ENCODE data around the gene SEMA3G.

The SEMA3G gene

GRCh38 chr3:52435246-52436101 lies 9.4 kb downstream of the SEMA3G start:
- H3K27me3 ChIP-seq: peaks cover 18% of the 10 kb centered on the region
- TF ChIP-seq, protein P1, sequence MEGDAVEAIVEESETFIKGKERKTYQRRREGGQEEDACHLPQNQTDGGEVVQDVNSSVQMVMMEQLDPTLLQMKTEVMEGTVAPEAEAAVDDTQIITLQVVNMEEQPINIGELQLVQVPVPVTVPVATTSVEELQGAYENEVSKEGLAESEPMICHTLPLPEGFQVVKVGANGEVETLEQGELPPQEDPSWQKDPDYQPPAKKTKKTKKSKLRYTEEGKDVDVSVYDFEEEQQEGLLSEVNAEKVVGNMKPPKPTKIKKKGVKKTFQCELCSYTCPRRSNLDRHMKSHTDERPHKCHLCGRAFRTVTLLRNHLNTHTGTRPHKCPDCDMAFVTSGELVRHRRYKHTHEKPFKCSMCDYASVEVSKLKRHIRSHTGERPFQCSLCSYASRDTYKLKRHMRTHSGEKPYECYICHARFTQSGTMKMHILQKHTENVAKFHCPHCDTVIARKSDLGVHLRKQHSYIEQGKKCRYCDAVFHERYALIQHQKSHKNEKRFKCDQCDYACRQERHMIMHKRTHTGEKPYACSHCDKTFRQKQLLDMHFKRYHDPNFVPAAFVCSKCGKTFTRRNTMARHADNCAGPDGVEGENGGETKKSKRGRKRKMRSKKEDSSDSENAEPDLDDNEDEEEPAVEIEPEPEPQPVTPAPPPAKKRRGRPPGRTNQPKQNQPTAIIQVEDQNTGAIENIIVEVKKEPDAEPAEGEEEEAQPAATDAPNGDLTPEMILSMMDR (IDR thresholded peaks at IDR 0.05): no peak
- H3K4me3 ChIP-seq (ENCODE audit: low read depth in 1 of 2, low read length in 1 of 2): no peak overlapping the region
- no peaks in the 10 kb centered on the region for H3K4me1 ChIP-seq (ENCODE audit: control insufficient read depth in 1 of 2, insufficient read depth in 1 of 2, low read depth in 1 of 2, low read length in 1 of 2)
- no peaks in the 10 kb centered on the region for H3K36me3 ChIP-seq
- H3K27ac ChIP-seq: no peak overlapping the region
- no peaks in the 10 kb centered on the region for H3K9me3 ChIP-seq

GRCh38 chr3:52434491-52435115 lies 10.3 kb downstream of the SEMA3G start:
- H3K4me1 ChIP-seq (ENCODE audit: control insufficient read depth in 1 of 2, insufficient read depth in 1 of 2, low read depth in 1 of 2, low read length in 1 of 2): no peaks in the 10 kb centered on the region
- H3K4me3 ChIP-seq (ENCODE audit: low read depth in 1 of 2, low read length in 1 of 2): no peak overlapping the region
- no peak overlapping the region for H3K27ac ChIP-seq
- TF ChIP-seq, protein P1 (IDR thresholded peaks at IDR 0.05): no peak
- no peaks in the 10 kb centered on the region for H3K9me3 ChIP-seq
- peaks cover 18% of the 10 kb centered on the region for H3K27me3 ChIP-seq
- no peaks in the 10 kb centered on the region for H3K36me3 ChIP-seq

DNA sequence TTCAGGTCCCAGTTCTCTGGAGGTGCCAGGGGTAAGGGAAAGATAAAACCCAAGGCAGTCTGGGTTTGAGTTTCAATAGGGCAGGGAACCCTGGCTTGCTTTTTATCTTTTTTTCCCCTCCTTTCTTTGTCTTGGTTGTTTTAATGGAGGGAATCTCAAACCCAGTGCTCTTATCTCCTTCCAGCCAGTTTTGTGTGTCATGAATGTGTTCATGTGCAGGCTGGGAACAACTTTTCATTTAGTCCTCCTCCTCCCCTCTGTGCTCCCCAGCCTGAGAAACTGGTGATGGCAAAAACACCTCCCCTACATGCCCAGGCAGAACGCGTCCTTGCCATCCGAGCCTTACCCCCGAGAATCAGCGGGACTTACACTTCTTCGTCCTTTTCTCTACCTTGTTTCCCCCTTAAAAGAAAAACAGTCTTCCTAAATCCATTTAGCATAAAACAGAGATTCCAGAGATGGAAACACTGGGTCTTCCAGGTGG lies 10.9 kb downstream of the SEMA3G start:
- Histone ChIP-seq H3K36me3 (no peaks in the 10 kb centered on the region), H3K4me1 (ENCODE audit: control insufficient read depth in 1 of 2, insufficient read depth in 1 of 2, low read depth in 1 of 2, low read length in 1 of 2) (no peaks in the 10 kb centered on the region), H3K4me3 (ENCODE audit: low read depth in 1 of 2, low read length in 1 of 2) (no peak overlapping the region), H3K9me3 (no peaks in the 10 kb centered on the region), H3K27me3 (peaks cover 18% of the 10 kb centered on the region), H3K27ac (no peak overlapping the region)
- TF ChIP-seq, protein P1 (IDR thresholded peaks at IDR 0.05): no peak

- H3K27me3 ChIP-seq: peaks cover 18% of the 10 kb centered on the region
- H3K36me3 ChIP-seq: no peaks in the 10 kb centered on the region
- H3K4me3 ChIP-seq (ENCODE audit: low read depth in 1 of 2, low read length in 1 of 2): no peak overlapping the region
- no peak overlapping the region for H3K27ac ChIP-seq
- no peaks in the 10 kb centered on the region for H3K4me1 ChIP-seq (ENCODE audit: control insufficient read depth in 1 of 2, insufficient read depth in 1 of 2, low read depth in 1 of 2, low read length in 1 of 2)
- TF ChIP-seq, protein P1 (IDR thresholded peaks at IDR 0.05): no peak
- H3K9me3 ChIP-seq: no peaks in the 10 kb centered on the region
Measured at GRCh38 chr3:52433328-52433995, 11.4 kb downstream of the SEMA3G start.

DNA sequence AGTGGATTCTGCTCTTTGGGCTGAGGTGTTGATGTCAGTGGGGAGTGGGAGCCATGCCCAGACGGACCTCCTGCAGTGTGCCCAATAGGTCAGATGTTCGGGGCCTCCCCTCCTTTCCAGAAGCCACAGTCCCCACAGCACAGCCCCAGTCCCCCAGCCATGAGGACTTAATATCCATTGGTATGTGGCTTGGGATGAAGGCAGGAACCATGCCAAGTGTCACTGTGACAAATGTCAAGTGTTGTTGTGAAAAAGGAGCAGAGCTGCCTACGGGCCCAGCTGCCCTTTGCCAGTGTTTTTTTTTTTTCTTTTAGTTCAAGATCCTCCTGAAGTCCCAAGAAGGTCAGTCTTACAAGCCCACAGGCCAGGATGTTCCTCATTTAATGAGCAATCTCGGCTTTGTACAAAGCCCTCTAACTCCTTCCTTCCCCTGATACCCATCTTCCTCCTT lies 12.2 kb downstream of the SEMA3G start:
- H3K27me3 ChIP-seq: peaks cover 18% of the 10 kb centered on the region
- H3K4me3 ChIP-seq (ENCODE audit: low read depth in 1 of 2, low read length in 1 of 2): no peak overlapping the region

More for the DNA sequence above, 12.2 kb downstream of the SEMA3G start:
- Histone ChIP-seq H3K4me1 (ENCODE audit: control insufficient read depth in 1 of 2, insufficient read depth in 1 of 2, low read depth in 1 of 2, low read length in 1 of 2) (no peaks in the 10 kb centered on the region), H3K9me3 (no peaks in the 10 kb centered on the region), H3K27ac (no peak overlapping the region), H3K36me3 (no peaks in the 10 kb centered on the region)
- TF ChIP-seq, protein P1 (IDR thresholded peaks at IDR 0.05): no peak
